ENCODE results near the gene ADM2.

Gene ADM2

DNA sequence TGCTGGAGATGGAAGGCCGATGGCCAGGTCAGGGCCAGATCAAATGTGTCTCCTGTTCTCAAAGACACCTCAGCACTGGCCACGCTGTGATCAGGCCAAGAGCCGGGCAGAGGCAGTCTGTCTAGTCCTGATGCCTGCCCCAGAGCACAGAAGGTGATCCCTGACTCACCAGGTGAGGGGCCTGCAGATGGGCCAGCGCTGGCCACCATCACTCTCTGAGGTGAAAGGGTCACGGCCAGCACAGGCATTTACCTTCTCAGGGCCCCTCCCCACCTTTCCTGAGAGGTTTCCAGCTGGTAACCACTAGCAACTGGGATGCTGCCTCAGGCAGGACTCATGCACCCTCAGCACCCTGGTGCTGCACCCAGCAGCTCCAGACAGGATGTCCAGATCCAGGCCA is 9.4 kb upstream of the ADM2 start:
- TF ChIP-seq, protein P1, sequence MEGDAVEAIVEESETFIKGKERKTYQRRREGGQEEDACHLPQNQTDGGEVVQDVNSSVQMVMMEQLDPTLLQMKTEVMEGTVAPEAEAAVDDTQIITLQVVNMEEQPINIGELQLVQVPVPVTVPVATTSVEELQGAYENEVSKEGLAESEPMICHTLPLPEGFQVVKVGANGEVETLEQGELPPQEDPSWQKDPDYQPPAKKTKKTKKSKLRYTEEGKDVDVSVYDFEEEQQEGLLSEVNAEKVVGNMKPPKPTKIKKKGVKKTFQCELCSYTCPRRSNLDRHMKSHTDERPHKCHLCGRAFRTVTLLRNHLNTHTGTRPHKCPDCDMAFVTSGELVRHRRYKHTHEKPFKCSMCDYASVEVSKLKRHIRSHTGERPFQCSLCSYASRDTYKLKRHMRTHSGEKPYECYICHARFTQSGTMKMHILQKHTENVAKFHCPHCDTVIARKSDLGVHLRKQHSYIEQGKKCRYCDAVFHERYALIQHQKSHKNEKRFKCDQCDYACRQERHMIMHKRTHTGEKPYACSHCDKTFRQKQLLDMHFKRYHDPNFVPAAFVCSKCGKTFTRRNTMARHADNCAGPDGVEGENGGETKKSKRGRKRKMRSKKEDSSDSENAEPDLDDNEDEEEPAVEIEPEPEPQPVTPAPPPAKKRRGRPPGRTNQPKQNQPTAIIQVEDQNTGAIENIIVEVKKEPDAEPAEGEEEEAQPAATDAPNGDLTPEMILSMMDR (IDR thresholded peaks at IDR 0.05; ENCODE audit: unreplicated experiment in 3 of 3) = no peak
- Mint-ChIP-seq H3K4me3 (peak overlapping the region; percentile 65 to 75 (median 75)), H3K9me3 (no peaks in the 10 kb centered on the region), H3K27me3 (ENCODE audit: low read depth) (peaks cover 4% of the 10 kb centered on the region), H3K27ac (no peak overlapping the region), H3K4me1 (peaks cover 37% of the 10 kb centered on the region), H3K36me3 (ENCODE audit: low read depth) (peaks cover under 1% of the 10 kb centered on the region)

DNA sequence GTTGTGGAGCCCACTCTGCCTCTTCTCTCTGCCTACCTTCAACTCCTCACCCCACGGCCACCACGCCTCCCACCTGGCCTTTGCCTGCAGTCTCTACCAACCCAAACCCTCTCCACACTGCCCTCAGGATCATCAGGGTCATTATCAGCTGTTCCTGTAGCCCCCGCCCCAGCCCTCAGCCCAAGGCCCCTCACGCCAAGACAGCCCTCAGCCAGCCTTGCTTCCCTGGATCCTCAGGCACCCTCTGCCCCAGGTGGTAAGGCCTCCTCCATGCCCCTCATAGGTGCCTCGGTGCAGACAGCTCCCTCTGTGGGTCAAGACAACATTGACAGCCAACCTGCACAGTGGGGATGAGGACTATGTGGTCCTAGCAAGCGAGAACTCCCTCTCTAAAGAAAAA is 8.3 kb upstream of the ADM2 start:
- H3K36me3 Mint-ChIP-seq (ENCODE audit: low read depth) = no peaks in the 10 kb centered on the region
- TF ChIP-seq, protein P1 (IDR thresholded peaks at IDR 0.05; ENCODE audit: unreplicated experiment in 3 of 3) = no peak
- no peaks in the 10 kb centered on the region for H3K9me3 Mint-ChIP-seq
- peak overlapping the region; percentile 7 to 69 (median 42) for H3K27ac Mint-ChIP-seq
- peaks cover 42% of the 10 kb centered on the region for H3K4me1 Mint-ChIP-seq
- peaks cover 15% of the 10 kb centered on the region for H3K27me3 Mint-ChIP-seq (ENCODE audit: low read depth)
- peak overlapping the region; percentile 90 to 97 (median 92) for H3K4me3 Mint-ChIP-seq

DNA sequence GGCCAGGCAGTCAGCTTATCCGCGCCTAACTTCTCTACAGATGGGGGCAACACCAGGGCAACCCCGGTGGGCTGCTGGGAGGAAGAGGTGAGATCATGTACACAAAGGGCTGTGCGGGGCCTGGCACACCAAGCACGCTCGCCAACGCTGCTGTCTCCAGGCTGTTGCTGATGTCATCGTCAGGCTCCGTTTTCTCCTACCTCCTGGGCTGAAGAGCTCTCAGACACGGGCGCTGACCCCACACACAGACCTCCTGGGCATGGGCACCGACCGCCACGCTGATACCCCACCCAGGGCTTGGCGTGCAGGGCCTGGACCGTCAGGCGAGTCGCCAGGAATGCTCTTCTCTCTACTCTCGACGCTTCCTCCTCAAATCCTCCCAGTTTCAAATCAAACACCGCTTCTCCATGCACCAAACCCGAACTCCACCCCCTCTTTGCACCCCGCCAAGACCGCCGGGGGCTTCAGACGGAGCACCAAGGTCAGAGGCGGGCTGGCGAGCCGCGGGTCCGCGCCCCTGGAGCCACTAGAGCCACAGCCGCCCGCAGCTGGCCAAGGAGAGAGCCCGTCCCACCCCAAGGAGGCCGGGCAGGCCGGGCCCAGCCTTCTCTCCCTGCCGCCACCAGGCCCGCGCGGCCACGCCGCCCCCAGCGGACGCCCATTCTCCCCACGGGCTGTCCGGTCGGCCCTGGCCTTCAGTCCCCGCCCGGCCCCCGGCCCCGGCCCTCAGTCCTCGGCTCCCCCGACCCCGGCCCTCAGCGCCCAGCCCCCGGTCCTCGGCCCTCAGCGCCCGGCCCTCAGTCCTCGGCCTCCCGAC is 7.3 kb upstream of the ADM2 start:
- Mint-ChIP-seq H3K9me3 (no peaks in the 10 kb centered on the region), H3K36me3 (ENCODE audit: low read depth) (no peaks in the 10 kb centered on the region), H3K4me3 (peak overlapping the region; percentile 90 to 97 (median 92)), H3K4me1 (peaks cover 39% of the 10 kb centered on the region), H3K27ac (peak overlapping the region; percentile 1 to 39 (median 7)), H3K27me3 (ENCODE audit: low read depth) (peaks cover 23% of the 10 kb centered on the region)
- TF ChIP-seq, protein P1 (IDR thresholded peaks at IDR 0.05; ENCODE audit: unreplicated experiment in 3 of 3) = no peak

DNA sequence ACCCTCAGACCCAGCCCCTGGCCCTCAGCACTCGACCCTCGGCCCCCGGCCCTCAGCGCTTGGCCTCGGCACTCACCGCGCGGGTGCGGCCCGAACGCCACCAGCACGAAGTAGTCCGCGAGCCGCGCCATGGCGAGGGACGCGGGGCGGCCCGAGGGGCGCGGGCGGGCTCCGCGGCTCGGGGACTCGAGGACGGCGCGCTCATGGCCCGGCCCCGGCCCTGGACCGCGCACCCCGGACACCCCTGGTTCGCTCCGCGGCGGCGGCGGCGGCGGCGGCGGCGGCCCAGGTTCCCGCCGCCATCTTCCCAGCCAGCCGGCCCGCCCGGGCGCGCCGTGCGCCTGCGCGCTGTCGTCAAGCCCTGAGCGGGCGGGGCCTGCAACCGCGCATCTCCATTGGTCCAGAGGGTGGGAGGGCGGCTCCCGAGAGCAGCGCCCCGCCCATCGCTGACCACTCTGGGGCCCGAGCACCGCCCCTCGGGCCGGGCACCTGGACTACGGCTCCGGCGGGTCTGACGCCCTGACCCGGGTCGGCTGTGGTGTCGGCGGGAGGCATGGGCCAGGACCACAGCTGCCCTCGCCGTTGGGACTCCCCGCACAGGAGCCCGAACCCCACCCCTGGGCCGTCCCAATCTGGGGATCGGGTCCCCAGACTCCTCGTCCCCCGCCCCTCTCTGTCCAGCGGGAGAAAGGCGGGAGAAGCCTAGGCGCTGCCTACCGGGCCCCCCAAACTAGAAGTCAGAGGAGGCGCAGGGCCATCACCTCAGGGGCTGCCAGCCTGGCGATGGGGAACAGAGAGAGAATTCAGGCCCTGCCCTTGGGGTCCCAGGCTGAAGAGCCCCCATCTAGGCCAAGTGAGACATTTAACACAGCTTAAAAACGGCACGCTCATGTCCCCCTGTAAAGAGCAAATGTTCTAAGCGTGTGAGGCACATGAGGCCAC is 6.4 kb upstream of the ADM2 start, which contains the start of gene SBF1:
SBF1 (minus strand) TSS at position 326 of the 942 bp plus-strand sequence; CDS start at position 131, 195 bp downstream.
- H3K36me3 Mint-ChIP-seq (ENCODE audit: low read depth) = no peaks in the 10 kb centered on the region
- no peaks in the 10 kb centered on the region for H3K9me3 Mint-ChIP-seq
- H3K27ac Mint-ChIP-seq = peak within 1 kb of the TSS; percentile 7 to 51 (median 40)
- H3K27me3 Mint-ChIP-seq (ENCODE audit: low read depth) = peaks cover 33% of the 10 kb centered on the region
- H3K4me1 Mint-ChIP-seq = peaks cover 39% of the 10 kb centered on the region
- H3K4me3 Mint-ChIP-seq = peak within 1 kb of the TSS; percentile 90 to 97 (median 92)
- TF ChIP-seq, protein P1 (IDR thresholded peaks at IDR 0.05; ENCODE audit: unreplicated experiment in 3 of 3) = no peak

DNA sequence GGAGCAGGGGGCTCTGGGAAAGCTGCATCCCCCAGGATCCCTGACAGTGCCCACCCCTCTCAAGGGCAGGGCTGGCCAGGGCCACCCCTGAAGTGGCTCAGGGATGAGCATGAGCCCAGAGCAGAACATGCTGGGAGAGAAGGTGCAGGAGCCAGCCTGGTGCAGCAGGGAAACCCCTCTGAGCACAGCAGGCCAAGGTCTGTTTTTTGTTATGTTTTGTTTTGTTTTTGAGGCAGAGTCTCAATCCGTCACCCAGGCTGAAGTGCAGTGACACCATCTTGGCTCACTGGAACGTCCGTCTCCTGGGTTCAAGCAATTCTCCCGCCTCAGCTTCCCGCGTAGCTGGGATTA is 5.7 kb upstream of the ADM2 start:
- no peaks in the 10 kb centered on the region for H3K9me3 Mint-ChIP-seq
- peaks cover 39% of the 10 kb centered on the region for H3K27me3 Mint-ChIP-seq (ENCODE audit: low read depth)
- H3K4me3 Mint-ChIP-seq = peak overlapping the region; percentile 72 to 86 (median 85)
- TF ChIP-seq, protein P1 (IDR thresholded peaks at IDR 0.05; ENCODE audit: unreplicated experiment in 3 of 3) = no peak
- no peaks in the 10 kb centered on the region for H3K36me3 Mint-ChIP-seq (ENCODE audit: low read depth)
- peak overlapping the region in 2 of 3 experiments; percentile 40 to 51 for H3K27ac Mint-ChIP-seq
- H3K4me1 Mint-ChIP-seq = peaks cover 34% of the 10 kb centered on the region

Data from nephron (organoid).